GM19099 (cell line): ENCODE results near the gene PSMB9.

ENCODE experiments used
- POLR2A ChIP-seq: IDR thresholded peaks from 3 replicates; pipeline ENCODE4 v1.6.1; 2011; ENCODE audit warnings: low read depth; ENCODE audit not compliant: insufficient read length; ENCODE audit errors: extremely low read depth

The PSMB9 gene

GRCh38 chr6:32905078-32905477, 51.1 kb downstream of the PSMB9 start:
- no peak for TF ChIP-seq POLR2A

GRCh38 chr6:32906539-32906938, 52.5 kb downstream of the PSMB9 start:
- no peak for TF ChIP-seq POLR2A

GRCh38 chr6:32908897-32909296, 54.9 kb downstream of the PSMB9 start:
- no peak for TF ChIP-seq POLR2A
